Measurements from ENCODE around the gene SLC39A13. TPM values are rescaled to one million over a fixed set of nuclear protein-coding genes. Genes with fewer than 3 reads are reported as not detected.

SLC39A13 gene
- total RNA-seq, 2 donors from 2014 or later = 97.7 to 163 TPM

DNA sequence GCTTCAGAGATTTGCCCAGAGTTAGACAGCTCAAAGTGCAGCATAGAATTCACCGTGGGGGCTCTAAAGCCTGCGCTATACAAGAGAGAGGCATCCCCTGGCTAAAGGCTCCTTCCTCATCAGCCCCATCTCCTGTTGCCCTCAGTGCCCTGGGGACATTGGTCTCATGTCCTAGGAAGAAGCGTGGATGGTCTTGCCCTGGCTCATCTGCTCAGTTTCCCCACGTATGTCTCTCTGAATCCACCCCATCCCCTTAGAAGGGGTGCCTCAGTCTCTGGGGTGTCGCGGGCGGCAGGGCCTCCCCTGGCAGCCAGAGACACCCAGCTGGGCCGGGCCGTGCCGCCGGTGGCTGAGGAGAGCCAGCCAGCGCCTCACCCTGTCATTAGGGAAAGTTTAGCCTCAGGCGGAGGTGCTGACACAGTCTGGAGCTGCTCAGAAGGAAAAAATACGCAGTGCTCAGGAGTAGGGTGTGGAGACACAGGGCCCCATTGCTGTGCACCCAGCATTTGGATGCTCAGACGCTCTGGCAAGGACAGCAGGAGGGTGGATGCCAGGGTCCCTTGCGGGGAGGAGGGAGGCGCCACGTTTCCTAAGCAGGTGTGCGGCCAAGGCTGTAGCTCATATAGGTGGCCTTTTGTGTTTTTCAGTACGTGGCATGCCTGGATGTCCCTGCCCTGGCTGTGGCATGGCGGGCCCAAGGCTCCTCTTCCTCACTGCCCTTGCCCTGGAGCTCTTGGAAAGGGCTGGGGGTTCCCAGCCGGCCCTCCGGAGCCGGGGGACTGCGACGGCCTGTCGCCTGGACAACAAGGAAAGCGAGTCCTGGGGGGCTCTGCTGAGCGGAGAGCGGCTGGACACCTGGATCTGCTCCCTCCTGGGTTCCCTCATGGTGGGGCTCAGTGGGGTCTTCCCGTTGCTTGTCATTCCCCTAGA is 1.3 kb downstream of the SLC39A13 start:
- DNase-seq (ENCODE audit: low spot score) (no peak), ATAC-seq (ENCODE audit: insufficient number of reproducible peaks, low FRiP score, low read depth) (no peak)
- H3K27me3 ChIP-seq (replicated peaks; ENCODE audit: insufficient read depth) = no peaks in the 10 kb centered on the region
- TF ChIP-seq, protein P1, sequence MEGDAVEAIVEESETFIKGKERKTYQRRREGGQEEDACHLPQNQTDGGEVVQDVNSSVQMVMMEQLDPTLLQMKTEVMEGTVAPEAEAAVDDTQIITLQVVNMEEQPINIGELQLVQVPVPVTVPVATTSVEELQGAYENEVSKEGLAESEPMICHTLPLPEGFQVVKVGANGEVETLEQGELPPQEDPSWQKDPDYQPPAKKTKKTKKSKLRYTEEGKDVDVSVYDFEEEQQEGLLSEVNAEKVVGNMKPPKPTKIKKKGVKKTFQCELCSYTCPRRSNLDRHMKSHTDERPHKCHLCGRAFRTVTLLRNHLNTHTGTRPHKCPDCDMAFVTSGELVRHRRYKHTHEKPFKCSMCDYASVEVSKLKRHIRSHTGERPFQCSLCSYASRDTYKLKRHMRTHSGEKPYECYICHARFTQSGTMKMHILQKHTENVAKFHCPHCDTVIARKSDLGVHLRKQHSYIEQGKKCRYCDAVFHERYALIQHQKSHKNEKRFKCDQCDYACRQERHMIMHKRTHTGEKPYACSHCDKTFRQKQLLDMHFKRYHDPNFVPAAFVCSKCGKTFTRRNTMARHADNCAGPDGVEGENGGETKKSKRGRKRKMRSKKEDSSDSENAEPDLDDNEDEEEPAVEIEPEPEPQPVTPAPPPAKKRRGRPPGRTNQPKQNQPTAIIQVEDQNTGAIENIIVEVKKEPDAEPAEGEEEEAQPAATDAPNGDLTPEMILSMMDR (IDR thresholded peaks at IDR 0.05) = no peak
- H3K27ac ChIP-seq = peak overlapping the region; percentile 91 to 96
- peaks cover 27 to 51% of the 10 kb centered on the region in 2 donors for H3K4me1 ChIP-seq (ENCODE audit: control insufficient read depth in 1 of 2, low read depth in 2 of 2)
- peak overlapping the region; percentile 80 for H3K4me3 ChIP-seq
- H3K9me3 ChIP-seq = no peaks in the 10 kb centered on the region
- H3K36me3 ChIP-seq = peaks cover 25% of the 10 kb centered on the region

DNA sequence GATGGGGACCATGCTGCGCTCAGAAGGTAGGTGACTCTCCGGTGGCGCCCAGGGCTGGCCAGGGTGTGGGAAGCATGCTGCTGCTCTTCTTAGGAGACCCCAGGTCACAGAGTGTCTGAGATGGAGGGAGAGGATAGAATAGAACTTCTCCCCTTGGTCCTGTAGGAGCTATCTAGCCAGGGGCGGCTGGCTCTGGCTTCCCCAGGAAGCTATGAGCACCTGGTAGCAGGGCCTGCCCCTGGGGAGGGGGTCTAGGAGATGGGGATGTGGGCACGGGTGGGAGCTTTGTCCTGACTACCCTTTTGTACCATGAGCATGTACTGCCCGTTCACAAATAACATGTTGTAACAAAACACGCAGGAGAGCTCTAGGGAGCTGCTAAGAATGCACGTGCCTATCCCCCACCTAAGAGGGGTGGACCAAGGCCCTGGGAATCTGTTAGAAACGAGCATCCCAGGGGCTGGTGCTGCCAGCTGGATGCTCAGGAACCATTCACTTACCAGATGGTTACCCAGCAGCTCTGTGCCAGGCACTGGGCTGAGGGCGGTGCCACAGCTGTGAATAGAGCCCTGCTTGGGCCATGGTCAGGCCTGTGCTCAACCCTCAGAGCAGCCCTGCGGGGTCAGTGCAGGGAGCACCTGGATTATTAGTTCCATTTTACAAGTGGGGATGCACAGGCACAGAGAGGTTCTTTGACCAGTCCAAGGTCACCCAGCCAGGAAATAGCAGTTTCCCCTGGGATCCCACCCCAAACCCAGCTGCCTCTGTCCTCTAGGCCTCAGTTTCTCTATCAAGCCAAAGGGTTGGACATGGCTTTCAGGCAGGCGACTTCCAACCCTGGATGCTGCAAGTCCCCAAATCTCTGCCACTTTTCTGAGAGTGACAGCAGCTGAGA is 2.2 kb downstream of the SLC39A13 start:
- peak overlapping the region; percentile 91 to 96 for H3K27ac ChIP-seq
- DNase-seq (ENCODE audit: low spot score) (no peak), ATAC-seq (ENCODE audit: insufficient number of reproducible peaks, low FRiP score, low read depth) (no peak)
- peaks cover 28% of the 10 kb centered on the region for H3K36me3 ChIP-seq
- H3K9me3 ChIP-seq = no peaks in the 10 kb centered on the region
- H3K27me3 ChIP-seq (replicated peaks; ENCODE audit: insufficient read depth) = no peaks in the 10 kb centered on the region
- peak overlapping the region; percentile 80 for H3K4me3 ChIP-seq
- TF ChIP-seq, protein P1 (IDR thresholded peaks at IDR 0.05) = no peak
- H3K4me1 ChIP-seq (ENCODE audit: control insufficient read depth in 1 of 2, low read depth in 2 of 2) = peaks cover 36 to 60% of the 10 kb centered on the region in 2 donors

DNA sequence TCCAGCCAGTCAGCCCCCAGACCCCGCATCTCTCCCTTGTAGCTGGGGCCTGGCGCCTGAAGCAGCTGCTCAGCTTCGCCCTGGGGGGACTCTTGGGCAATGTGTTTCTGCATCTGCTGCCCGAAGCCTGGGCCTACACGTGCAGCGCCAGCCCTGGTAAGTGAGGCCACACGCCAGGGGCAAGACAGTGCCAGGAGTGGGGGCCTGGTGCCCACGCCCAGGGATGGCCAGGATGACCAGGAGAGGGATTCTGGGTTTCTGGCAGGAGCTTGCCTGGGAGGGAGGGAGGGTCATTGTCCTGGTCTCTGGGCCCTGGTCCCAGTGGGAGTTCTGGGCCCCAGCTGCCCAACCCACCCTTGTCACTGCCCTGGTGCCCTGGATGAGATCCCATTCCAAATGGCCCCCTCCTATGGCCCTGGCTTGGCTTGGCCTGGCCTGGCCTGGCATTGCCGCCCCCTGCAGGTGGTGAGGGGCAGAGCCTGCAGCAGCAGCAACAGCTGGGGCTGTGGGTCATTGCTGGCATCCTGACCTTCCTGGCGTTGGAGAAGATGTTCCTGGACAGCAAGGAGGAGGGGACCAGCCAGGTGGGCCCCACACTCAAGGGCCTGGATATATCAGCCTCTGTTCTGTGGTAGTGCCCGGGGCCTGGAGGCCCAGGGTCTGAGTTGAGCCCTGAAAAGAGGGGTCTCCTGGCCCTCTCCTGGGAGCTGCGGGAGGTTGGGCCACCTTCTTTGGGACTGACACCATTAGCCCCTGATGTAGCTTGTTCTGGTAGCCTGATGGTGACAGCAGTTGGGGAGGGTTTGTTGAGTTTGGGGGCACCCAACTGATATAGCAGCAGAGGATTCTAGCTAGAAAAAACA is 3.7 kb downstream of the SLC39A13 start:
- Histone ChIP-seq H3K27ac (no peak overlapping the region), H3K36me3 (peaks cover 30% of the 10 kb centered on the region), H3K9me3 (no peaks in the 10 kb centered on the region), H3K4me1 (ENCODE audit: control insufficient read depth in 1 of 2, low read depth in 2 of 2) (peaks cover 37 to 68% of the 10 kb centered on the region in 2 donors), H3K4me3 (no peak overlapping the region), H3K27me3 (replicated peaks; ENCODE audit: insufficient read depth) (no peaks in the 10 kb centered on the region)
- ATAC-seq (ENCODE audit: insufficient number of reproducible peaks, low FRiP score, low read depth) (no peak), DNase-seq (ENCODE audit: low spot score) (no peak)
- TF ChIP-seq, protein P1 (IDR thresholded peaks at IDR 0.05) = peak; percentile 67

DNA sequence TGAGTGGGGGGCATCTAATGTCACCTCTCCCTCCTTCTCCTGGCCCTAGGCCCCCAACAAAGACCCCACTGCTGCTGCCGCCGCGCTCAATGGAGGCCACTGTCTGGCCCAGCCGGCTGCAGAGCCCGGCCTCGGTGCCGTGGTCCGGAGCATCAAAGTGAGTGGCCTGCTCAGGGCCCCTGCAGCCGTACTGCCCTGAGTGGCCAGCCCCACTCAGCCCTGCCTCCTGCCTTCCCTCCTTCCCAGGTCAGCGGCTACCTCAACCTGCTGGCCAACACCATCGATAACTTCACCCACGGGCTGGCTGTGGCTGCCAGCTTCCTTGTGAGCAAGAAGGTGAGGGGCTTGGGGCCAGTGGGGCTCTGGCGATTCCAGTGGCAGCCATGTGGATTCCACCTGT is 5.0 kb downstream of the SLC39A13 start:
- TF ChIP-seq, protein P1 (IDR thresholded peaks at IDR 0.05) = no peak
- H3K36me3 ChIP-seq = peaks cover 43% of the 10 kb centered on the region
- peaks cover 32 to 64% of the 10 kb centered on the region in 2 donors for H3K4me1 ChIP-seq (ENCODE audit: control insufficient read depth in 1 of 2, low read depth in 2 of 2)
- no peaks in the 10 kb centered on the region for H3K9me3 ChIP-seq
- no peak for ATAC-seq (ENCODE audit: insufficient number of reproducible peaks, low FRiP score, low read depth)
- H3K4me3 ChIP-seq = no peak overlapping the region
- DNase-seq (ENCODE audit: low spot score) = no peak
- H3K27ac ChIP-seq = peak overlapping the region; percentile 20 to 23
- no peaks in the 10 kb centered on the region for H3K27me3 ChIP-seq (replicated peaks; ENCODE audit: insufficient read depth)

Data from thoracic aorta (tissue), 2 donors.